Measurements from ENCODE around the gene MYDGF.

The MYDGF gene

GRCh38 chr19:4654437-4655361, 15.4 kb downstream of the MYDGF start:
- TF ChIP-seq CTCF (IDR thresholded peaks at IDR 0.05; ENCODE audit: insufficient read depth, low read depth, low read length, missing control alignments), result no peak
- DNase-seq (ENCODE audit: low read depth), result no peak
- no peak overlapping the region for H3K4me3 ChIP-seq (ENCODE audit: low read depth, low read length)

- no peak for DNase-seq (ENCODE audit: low read depth)
- TF ChIP-seq CTCF (IDR thresholded peaks at IDR 0.05; ENCODE audit: insufficient read depth, low read depth, low read length, missing control alignments), result no peak
- no peak overlapping the region for H3K4me3 ChIP-seq (ENCODE audit: low read depth, low read length)
Measured at GRCh38 chr19:4653793-4654436, 16.2 kb downstream of the MYDGF start.

- no peak overlapping the region for H3K4me3 ChIP-seq (ENCODE audit: low read depth, low read length)
- TF ChIP-seq CTCF (IDR thresholded peaks at IDR 0.05; ENCODE audit: insufficient read depth, low read depth, low read length, missing control alignments), result no peak
- no peak for DNase-seq (ENCODE audit: low read depth)
Measured at GRCh38 chr19:4652075-4652474, 18.1 kb downstream of the MYDGF start.

- H3K4me3 ChIP-seq (ENCODE audit: low read depth, low read length), result no peak overlapping the region
- no peak for TF ChIP-seq CTCF (IDR thresholded peaks at IDR 0.05; ENCODE audit: insufficient read depth, low read depth, low read length, missing control alignments)
- no peak for DNase-seq (ENCODE audit: low read depth)
Measured at GRCh38 chr19:4650159-4650558, 20.0 kb downstream of the MYDGF start.

GRCh38 chr19:4649392-4650047, 20.6 kb downstream of the MYDGF start:
- TF ChIP-seq CTCF (IDR thresholded peaks at IDR 0.05; ENCODE audit: insufficient read depth, low read depth, low read length, missing control alignments), result no peak
- DNase-seq (ENCODE audit: low read depth), result no peak
- H3K4me3 ChIP-seq (ENCODE audit: low read depth, low read length), result no peak overlapping the region

- H3K4me3 ChIP-seq (ENCODE audit: low read depth, low read length), result no peak overlapping the region
- DNase-seq (ENCODE audit: low read depth), result no peak
- TF ChIP-seq CTCF (IDR thresholded peaks at IDR 0.05; ENCODE audit: insufficient read depth, low read depth, low read length, missing control alignments), result no peak
Measured at GRCh38 chr19:4647676-4648644, 22.2 kb downstream of the MYDGF start.

All from GM12865 (cell line).